Measurements from ENCODE around the gene SLC6A18.

Gene SLC6A18

GRCh38 chr5:1294835-1295649, 69.9 kb downstream of the SLC6A18 start, which contains the start of gene TERT:
TSS of gene TERT (minus strand) at chr5:1295068. CDS start at chr5:1294989, 79 bp downstream.
- peak; percentile 89 for DNase-seq

GRCh38 chr5:1295650-1296037, 70.5 kb downstream of the SLC6A18 start:
- no peak for DNase-seq

Measured in activated CD8-positive, alpha-beta memory T cell treated with anti-CD3 and anti-CD28 coated beads, Interleukin-2, amount 50 U/mL, for 48 hours (primary cell).